ENCODE data around the gene SLC1A7.

GRCh38 chr1:53089478-53090226, 52.8 kb downstream of the SLC1A7 start:
- TF ChIP-seq, protein P1, sequence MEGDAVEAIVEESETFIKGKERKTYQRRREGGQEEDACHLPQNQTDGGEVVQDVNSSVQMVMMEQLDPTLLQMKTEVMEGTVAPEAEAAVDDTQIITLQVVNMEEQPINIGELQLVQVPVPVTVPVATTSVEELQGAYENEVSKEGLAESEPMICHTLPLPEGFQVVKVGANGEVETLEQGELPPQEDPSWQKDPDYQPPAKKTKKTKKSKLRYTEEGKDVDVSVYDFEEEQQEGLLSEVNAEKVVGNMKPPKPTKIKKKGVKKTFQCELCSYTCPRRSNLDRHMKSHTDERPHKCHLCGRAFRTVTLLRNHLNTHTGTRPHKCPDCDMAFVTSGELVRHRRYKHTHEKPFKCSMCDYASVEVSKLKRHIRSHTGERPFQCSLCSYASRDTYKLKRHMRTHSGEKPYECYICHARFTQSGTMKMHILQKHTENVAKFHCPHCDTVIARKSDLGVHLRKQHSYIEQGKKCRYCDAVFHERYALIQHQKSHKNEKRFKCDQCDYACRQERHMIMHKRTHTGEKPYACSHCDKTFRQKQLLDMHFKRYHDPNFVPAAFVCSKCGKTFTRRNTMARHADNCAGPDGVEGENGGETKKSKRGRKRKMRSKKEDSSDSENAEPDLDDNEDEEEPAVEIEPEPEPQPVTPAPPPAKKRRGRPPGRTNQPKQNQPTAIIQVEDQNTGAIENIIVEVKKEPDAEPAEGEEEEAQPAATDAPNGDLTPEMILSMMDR (IDR thresholded peaks at IDR 0.05; ENCODE audit: low read depth, low read length, poor library complexity, severe bottlenecking), result no peak
- no peak for TF ChIP-seq EZH2phosphoT487 (IDR thresholded peaks at IDR 0.05; ENCODE audit: borderline replicate concordance, low read length)
